Liver (tissue), 3 donors: ENCODE measurements around the gene KANSL2.
A peak's percentile ranks its signal among the peaks of the same experiment; 100 is the strongest.

Experiments
- RAD21 ChIP-seq, 2 donors: IDR thresholded peaks; 2 replicates each; pipeline ENCODE4 v1.6.1; 2016; ENCODE audit warnings: antibody characterized with exemption in 2 of 2, mild to moderate bottlenecking in 2 of 2
- RXRA ChIP-seq, 2 donors: IDR thresholded peaks; 2 replicates each; pipeline ENCODE4 v1.6.1; 2017 to 2018; ENCODE audit warnings: antibody characterized with exemption in 2 of 2, mild to moderate bottlenecking in 1 of 2
- SP1 ChIP-seq: IDR thresholded peaks from 2 replicates; pipeline ENCODE4 v1.6.1; 2018; ENCODE audit warnings: antibody characterized with exemption, mild to moderate bottlenecking
- TAF1 ChIP-seq: conservative IDR thresholded peaks from 2 replicates; pipeline ENCODE4 v1.6.1; 2016; ENCODE audit warnings: antibody characterized with exemption, mild to moderate bottlenecking
- TF ChIP-seq, protein P1 (sequence below): fragments of 150-350 bp; IDR thresholded peaks from 2 replicates; pipeline ENCODE4 v1.5.1; 2017; ENCODE audit warnings: improper control_type of control experiment, low read depth, low read length; ENCODE audit not compliant: missing input control
- TF ChIP-seq, protein P2 (sequence below): IDR thresholded peaks from 2 replicates; pipeline ENCODE4 v1.6.1; 2016; ENCODE audit warnings: antibody characterized with exemption
- TF ChIP-seq, protein P3 (sequence below): IDR thresholded peaks from 2 replicates; pipeline ENCODE4 v1.6.1; 2016; ENCODE audit warnings: antibody characterized with exemption
- donor health status: healthy.
- donor health status: healthy.

DNA sequence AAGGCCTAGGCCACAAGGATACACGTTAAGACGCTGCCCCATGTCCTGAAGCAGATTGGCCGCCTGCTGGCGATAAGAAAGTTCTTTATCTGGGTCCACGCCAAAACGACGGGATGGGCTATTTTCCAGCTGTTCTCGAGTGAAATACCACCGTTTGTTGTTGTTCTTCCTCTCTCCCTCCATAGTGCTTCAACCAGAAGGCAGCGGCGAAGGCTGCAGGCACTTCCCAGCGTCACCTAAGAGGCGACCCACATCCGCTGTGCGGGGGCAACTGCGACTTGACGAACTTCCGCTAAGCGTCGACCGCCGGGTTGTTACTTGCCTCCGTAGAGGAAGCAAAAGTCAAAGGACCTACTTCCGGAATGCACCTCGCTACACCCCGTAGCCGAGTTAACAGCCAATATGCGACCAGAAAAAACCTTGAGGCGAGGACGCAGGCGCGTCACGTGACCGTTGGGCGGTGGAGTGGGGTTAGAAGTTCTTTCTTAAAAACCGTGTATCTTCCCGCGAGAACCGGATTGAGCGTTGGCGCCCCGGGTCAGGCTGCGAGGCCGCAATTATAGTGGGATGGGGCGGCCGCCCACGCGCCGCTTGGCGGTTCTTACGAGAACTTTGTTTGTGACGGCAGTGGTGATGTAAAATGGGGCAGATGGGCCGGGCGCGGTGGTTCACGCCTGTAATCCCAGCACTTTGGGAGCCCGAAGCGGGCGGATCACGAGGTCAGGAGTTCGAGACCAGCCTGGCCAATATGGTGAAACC, 34.6 kb upstream of the KANSL2 start, which contains the start of gene CCNT1:
- TF ChIP-seq, protein P1, sequence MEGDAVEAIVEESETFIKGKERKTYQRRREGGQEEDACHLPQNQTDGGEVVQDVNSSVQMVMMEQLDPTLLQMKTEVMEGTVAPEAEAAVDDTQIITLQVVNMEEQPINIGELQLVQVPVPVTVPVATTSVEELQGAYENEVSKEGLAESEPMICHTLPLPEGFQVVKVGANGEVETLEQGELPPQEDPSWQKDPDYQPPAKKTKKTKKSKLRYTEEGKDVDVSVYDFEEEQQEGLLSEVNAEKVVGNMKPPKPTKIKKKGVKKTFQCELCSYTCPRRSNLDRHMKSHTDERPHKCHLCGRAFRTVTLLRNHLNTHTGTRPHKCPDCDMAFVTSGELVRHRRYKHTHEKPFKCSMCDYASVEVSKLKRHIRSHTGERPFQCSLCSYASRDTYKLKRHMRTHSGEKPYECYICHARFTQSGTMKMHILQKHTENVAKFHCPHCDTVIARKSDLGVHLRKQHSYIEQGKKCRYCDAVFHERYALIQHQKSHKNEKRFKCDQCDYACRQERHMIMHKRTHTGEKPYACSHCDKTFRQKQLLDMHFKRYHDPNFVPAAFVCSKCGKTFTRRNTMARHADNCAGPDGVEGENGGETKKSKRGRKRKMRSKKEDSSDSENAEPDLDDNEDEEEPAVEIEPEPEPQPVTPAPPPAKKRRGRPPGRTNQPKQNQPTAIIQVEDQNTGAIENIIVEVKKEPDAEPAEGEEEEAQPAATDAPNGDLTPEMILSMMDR = peak; percentile 33
- TF ChIP-seq RAD21 (IDR thresholded peaks at IDR 0.05) (peak in 1 of 2 donors; percentile 30), TAF1 (peak; percentile 69), SP1 (peak; percentile 95), RXRA (IDR thresholded peaks at IDR 0.05) (peak; percentile 87 to 90)
- TF ChIP-seq, protein P2, sequence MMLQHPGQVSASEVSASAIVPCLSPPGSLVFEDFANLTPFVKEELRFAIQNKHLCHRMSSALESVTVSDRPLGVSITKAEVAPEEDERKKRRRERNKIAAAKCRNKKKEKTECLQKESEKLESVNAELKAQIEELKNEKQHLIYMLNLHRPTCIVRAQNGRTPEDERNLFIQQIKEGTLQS = peak; percentile 74
- TF ChIP-seq, protein P3, sequence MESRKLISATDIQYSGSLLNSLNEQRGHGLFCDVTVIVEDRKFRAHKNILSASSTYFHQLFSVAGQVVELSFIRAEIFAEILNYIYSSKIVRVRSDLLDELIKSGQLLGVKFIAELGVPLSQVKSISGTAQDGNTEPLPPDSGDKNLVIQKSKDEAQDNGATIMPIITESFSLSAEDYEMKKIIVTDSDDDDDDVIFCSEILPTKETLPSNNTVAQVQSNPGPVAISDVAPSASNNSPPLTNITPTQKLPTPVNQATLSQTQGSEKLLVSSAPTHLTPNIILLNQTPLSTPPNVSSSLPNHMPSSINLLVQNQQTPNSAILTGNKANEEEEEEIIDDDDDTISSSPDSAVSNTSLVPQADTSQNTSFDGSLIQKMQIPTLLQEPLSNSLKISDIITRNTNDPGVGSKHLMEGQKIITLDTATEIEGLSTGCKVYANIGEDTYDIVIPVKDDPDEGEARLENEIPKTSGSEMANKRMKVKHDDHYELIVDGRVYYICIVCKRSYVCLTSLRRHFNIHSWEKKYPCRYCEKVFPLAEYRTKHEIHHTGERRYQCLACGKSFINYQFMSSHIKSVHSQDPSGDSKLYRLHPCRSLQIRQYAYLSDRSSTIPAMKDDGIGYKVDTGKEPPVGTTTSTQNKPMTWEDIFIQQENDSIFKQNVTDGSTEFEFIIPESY = peak; percentile 100
